ENCODE results near the gene TBL1Y.

TBL1Y gene

DNA sequence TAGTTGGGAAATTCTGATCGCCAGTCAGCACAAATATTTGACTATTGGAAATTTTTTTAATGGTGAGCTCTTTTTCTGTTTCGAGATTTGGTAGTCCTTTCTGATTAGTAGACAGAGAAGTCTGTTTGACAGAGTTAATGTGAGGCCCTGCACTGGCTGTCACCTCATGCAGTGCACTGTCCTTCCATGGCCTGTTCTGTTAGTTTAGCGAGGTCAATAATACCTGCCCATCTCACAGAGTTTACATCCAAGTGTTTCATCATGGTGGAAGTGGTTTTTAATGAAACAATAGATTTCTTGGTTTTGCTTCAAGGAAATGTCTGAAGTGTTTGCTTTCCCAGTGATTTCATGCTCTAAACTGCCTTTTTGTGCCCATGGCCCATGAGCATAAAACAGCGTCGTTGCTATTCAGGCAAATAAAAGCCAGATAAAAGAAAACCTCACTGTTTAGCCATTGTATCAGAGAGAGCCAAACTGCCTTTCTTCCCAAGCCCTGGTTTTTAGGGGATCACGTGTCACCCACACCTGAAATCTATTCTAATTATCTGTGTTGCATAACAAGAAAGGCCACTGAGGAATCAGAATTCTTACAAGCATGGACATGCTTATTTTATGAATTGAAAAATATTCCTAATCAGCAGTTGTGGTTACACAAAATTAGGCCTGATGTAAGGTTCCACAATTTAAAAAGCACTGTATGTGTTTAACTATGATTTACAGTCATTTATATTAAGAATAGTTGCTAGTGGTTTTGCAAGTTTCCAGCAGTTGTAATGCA is 98.3 kb downstream of the TBL1Y start (continued):
- TF ChIP-seq, protein P1, sequence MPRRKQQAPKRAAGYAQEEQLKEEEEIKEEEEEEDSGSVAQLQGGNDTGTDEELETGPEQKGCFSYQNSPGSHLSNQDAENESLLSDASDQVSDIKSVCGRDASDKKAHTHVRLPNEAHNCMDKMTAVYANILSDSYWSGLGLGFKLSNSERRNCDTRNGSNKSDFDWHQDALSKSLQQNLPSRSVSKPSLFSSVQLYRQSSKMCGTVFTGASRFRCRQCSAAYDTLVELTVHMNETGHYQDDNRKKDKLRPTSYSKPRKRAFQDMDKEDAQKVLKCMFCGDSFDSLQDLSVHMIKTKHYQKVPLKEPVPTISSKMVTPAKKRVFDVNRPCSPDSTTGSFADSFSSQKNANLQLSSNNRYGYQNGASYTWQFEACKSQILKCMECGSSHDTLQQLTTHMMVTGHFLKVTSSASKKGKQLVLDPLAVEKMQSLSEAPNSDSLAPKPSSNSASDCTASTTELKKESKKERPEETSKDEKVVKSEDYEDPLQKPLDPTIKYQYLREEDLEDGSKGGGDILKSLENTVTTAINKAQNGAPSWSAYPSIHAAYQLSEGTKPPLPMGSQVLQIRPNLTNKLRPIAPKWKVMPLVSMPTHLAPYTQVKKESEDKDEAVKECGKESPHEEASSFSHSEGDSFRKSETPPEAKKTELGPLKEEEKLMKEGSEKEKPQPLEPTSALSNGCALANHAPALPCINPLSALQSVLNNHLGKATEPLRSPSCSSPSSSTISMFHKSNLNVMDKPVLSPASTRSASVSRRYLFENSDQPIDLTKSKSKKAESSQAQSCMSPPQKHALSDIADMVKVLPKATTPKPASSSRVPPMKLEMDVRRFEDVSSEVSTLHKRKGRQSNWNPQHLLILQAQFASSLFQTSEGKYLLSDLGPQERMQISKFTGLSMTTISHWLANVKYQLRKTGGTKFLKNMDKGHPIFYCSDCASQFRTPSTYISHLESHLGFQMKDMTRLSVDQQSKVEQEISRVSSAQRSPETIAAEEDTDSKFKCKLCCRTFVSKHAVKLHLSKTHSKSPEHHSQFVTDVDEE (CRISPR knock-in tag; IDR thresholded peaks at IDR 0.05) = no peak
- TF ChIP-seq, protein P2, sequence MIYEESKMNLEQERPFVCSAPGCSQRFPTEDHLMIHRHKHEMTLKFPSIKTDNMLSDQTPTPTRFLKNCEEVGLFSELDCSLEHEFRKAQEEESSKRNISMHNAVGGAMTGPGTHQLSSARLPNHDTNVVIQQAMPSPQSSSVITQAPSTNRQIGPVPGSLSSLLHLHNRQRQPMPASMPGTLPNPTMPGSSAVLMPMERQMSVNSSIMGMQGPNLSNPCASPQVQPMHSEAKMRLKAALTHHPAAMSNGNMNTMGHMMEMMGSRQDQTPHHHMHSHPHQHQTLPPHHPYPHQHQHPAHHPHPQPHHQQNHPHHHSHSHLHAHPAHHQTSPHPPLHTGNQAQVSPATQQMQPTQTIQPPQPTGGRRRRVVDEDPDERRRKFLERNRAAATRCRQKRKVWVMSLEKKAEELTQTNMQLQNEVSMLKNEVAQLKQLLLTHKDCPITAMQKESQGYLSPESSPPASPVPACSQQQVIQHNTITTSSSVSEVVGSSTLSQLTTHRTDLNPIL (CRISPR knock-in tag; IDR thresholded peaks at IDR 0.05; ENCODE audit: low read depth) = no peak
- TF ChIP-seq ZNF8 (CRISPR knock-in tag; IDR thresholded peaks at IDR 0.05) (no peak), ZC3H10 (CRISPR knock-in tag; IDR thresholded peaks at IDR 0.05) (no peak), CSDC2 (CRISPR knock-in tag; IDR thresholded peaks at IDR 0.05) (no peak), GLIS3 (CRISPR knock-in tag; IDR thresholded peaks at IDR 0.05) (no peak), TOX (CRISPR knock-in tag; IDR thresholded peaks at IDR 0.05; ENCODE audit: borderline replicate concordance) (no peak), SNAI2 (CRISPR knock-in tag; IDR thresholded peaks at IDR 0.05) (no peak), BACH2 (CRISPR knock-in tag; IDR thresholded peaks at IDR 0.05; ENCODE audit: borderline replicate concordance) (no peak)

DNA sequence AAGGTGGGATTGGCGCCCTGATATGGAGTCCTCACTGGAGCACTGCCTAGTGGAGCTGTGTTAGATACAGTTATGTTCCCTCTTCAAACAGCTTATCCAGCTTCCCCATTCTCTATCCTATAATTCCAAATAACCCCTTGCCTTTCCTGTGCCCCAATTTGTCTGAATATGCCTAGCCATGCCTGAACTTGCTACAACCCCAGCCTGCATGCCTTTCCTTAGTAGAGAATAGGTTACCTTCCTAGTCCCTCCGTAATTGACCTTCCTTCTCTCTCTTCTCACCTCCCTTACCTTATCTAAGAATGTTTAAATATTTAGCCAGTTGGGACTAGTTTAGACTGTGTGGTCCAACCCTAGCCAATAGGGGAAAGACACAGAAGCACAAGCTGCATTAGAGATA is 102.6 kb downstream of the TBL1Y start:
- TF ChIP-seq PPARA (CRISPR knock-in tag; IDR thresholded peaks at IDR 0.05; ENCODE audit: borderline replicate concordance) = no peak
- ATAC-seq = no peak

GRCh38 chrY:7016521-7016920 is 106.0 kb downstream of the TBL1Y start:
- TF ChIP-seq TOX (CRISPR knock-in tag; IDR thresholded peaks at IDR 0.05; ENCODE audit: borderline replicate concordance) (no peak), TCF4 (CRISPR knock-in tag; IDR thresholded peaks at IDR 0.05; ENCODE audit: borderline replicate concordance) (no peak), PPARA (CRISPR knock-in tag; IDR thresholded peaks at IDR 0.05; ENCODE audit: borderline replicate concordance) (no peak), ZFP3 (CRISPR knock-in tag; IDR thresholded peaks at IDR 0.05) (no peak), PATZ1 (CRISPR knock-in tag; IDR thresholded peaks at IDR 0.05; ENCODE audit: borderline replicate concordance) (no peak), GLIS3 (CRISPR knock-in tag; IDR thresholded peaks at IDR 0.05) (no peak), ZC3H10 (CRISPR knock-in tag; IDR thresholded peaks at IDR 0.05) (no peak), ZNF8 (CRISPR knock-in tag; IDR thresholded peaks at IDR 0.05) (no peak), ZFP30 (CRISPR knock-in tag; IDR thresholded peaks at IDR 0.05) (no peak), BACH2 (CRISPR knock-in tag; IDR thresholded peaks at IDR 0.05; ENCODE audit: borderline replicate concordance) (no peak), RARB (CRISPR knock-in tag; IDR thresholded peaks at IDR 0.05) (no peak), OSR1 (CRISPR knock-in tag; IDR thresholded peaks at IDR 0.05) (no peak), SNAI2 (CRISPR knock-in tag; IDR thresholded peaks at IDR 0.05) (no peak)
- ATAC-seq = no peak

DNA sequence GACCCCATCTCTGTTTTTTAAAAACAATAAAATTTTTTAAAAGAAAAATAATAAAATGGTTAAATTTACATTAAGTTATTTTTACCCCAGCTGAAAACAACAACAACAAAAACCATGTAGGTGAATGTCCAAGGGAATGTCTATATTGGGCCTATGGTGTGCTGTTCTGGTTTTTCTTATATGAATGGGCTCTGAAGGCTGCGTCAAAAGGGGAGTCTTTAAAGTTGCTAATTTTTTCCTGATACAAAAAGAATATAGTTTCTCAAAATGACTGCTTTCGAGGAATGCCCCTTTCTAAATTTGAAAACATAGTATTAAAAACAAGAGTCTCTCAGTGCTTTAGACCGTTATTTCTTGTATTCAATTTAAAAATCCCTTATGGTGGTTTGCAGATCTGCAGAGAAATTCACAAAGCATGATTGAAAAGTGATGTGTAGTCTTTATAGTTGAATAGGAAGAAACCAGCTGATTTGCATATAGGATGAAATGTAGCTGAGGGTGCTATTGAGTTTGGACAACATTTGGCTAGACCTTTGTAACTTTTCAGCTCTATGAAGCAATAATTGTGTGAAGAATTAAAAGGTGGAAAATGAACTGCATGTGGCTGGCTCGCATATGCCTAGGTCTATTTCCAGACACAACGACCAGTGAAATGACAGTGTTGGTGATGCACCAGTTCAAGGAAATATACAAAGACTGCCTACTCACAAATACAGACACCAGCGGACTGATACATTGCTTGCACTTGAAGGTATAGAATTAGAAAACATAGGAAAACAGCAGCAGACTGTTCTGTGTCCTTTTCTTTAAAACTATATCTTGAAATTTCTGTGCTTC is 107.0 kb downstream of the TBL1Y start:
- TF ChIP-seq ZNF8 (CRISPR knock-in tag; IDR thresholded peaks at IDR 0.05) = no peak
- no peak for TF ChIP-seq PPARA (CRISPR knock-in tag; IDR thresholded peaks at IDR 0.05; ENCODE audit: borderline replicate concordance)
- no peak for TF ChIP-seq ZNF70 (CRISPR knock-in tag; IDR thresholded peaks at IDR 0.05)
- TF ChIP-seq GLIS3 (CRISPR knock-in tag; IDR thresholded peaks at IDR 0.05) = no peak
- no peak for TF ChIP-seq ZFP3 (CRISPR knock-in tag; IDR thresholded peaks at IDR 0.05)
- no peak for TF ChIP-seq OSR1 (CRISPR knock-in tag; IDR thresholded peaks at IDR 0.05)
- no peak for TF ChIP-seq PATZ1 (CRISPR knock-in tag; IDR thresholded peaks at IDR 0.05; ENCODE audit: borderline replicate concordance)
- no peak for TF ChIP-seq CSDC2 (CRISPR knock-in tag; IDR thresholded peaks at IDR 0.05)
- no peak for TF ChIP-seq ZC3H10 (CRISPR knock-in tag; IDR thresholded peaks at IDR 0.05)
- no peak for ATAC-seq
